Left lung (tissue), 10 donors: ENCODE measurements around the gene PRKCD. TPM values are rescaled to one million over a fixed set of nuclear protein-coding genes. Genes with fewer than 3 reads are reported as not detected.

ENCODE experiments used
- ATAC-seq: fragments of 200-7000 bp; cut with Tn5 transposase; one replicate; pipeline ENCODE4 v1.9.1; 2020; ENCODE audit warnings: moderate library complexity
- DNase-seq, 4 donors: peaks; one replicate each; pipeline ENCODE4 v3.0.0-alpha.2; 2013 to 2020
- H3K27ac ChIP-seq, 2 donors: fragments of 200-600 bp; sonication (generic) in 1 of 2; one replicate each; pipeline versions ENCODE4 v1.5.0 to v1.8.0; 2020 to 2021
- H3K27me3 ChIP-seq, 2 donors: fragments of 200-600 bp; sonication (generic) in 1 of 2; one replicate each; pipeline versions ENCODE4 v1.5.0 to v1.8.0; 2020 to 2021
- H3K36me3 ChIP-seq, 2 donors: fragments of 200-600 bp; sonication (generic) in 1 of 2; one replicate each; pipeline versions ENCODE4 v1.5.0 to v1.8.0; 2020 to 2021
- H3K4me1 ChIP-seq, 2 donors: fragments of 200-600 bp; one replicate each; pipeline ENCODE4 v1.8.0; 2021
- H3K4me3 ChIP-seq, 2 donors: fragments of 200-600 bp; sonication (generic) in 1 of 2; one replicate each; pipeline versions ENCODE4 v1.5.0 to v1.8.0; 2020 to 2021; ENCODE audit warnings: mild to moderate bottlenecking in 1 of 2
- H3K9me3 ChIP-seq, 2 donors: fragments of 200-600 bp; sonication (generic) in 1 of 2; one replicate each; pipeline versions ENCODE4 v1.5.0 to v1.8.0; 2020 to 2021
- intact Hi-C, 2 donors: fragments of 100-400 bp; cut with DNase I; formaldehyde crosslinking; loops; one replicate each; pipeline versions ENCODE4 v1.11.2 to v1.14.2; 2022
- polyA plus RNA-seq, 6 donors: library from polyadenylated mRNA; unstranded; fragments of 120-200 nt; gene quantifications; one replicate each; pipeline ENCODE4 v1.2.1, GENCODE V29; 2013; ENCODE audit not compliant: insufficient read length in 6 of 6
- total RNA-seq, 2 donors: library from RNA; stranded (reverse); fragmentation: NEBNext Ultra II Directional; extraction: Animal tissue kit (Norgen Biotek cat#: 25700); gene quantifications; one replicate each; pipeline ENCODE4 v1.2.1, GENCODE V29; 2021
- TF ChIP-seq, protein P1 (sequence below), 2 donors: fragments of 200-600 bp; sonication (generic) in 1 of 2; IDR thresholded peaks; one replicate each; pipeline versions ENCODE4 v1.5.0 to v1.8.0; 2021; ENCODE audit warnings: antibody characterized with exemption in 2 of 2
- donor health status: DM: no; HTN: yes; CAD: no.
- donor health status: DM: no; HTN: no; CAD: no.

Gene PRKCD
- total and polyA plus RNA-seq, 8 donors = 45.5 to 73.7 (median 53.0) TPM

DNA sequence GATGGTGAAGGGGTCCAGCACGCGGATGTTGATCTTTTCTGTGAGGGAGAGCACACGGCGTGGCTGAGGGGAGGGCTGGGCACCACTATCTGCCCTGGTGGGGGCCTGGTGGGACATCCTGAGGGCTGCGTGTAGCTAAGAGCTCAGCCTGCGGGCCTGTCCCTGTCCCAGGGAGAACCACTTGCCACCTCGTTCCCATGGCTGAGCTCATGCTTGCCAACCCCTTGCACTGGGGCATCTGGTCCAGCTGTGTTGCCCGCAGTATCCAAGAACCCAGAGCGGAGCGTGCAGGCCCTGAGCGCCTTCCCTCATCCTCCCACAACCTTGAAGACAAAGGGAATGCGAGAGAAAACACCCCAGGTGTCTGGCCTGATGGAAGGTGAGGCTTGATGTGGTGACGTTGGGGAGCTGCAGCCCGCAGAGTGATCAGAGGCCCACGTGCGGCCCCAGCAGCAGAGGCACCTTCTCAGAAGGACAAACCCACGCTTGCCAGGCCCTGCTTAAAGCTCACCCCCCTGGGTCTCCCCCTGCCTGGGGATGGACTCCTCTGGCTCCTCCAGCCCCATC is 65.9 kb downstream of the PRKCD start:
- H3K27ac ChIP-seq = no peak overlapping the region
- H3K4me1 ChIP-seq = no peaks in the 10 kb centered on the region
- no peak overlapping the region for H3K4me3 ChIP-seq
- TF ChIP-seq, protein P1, sequence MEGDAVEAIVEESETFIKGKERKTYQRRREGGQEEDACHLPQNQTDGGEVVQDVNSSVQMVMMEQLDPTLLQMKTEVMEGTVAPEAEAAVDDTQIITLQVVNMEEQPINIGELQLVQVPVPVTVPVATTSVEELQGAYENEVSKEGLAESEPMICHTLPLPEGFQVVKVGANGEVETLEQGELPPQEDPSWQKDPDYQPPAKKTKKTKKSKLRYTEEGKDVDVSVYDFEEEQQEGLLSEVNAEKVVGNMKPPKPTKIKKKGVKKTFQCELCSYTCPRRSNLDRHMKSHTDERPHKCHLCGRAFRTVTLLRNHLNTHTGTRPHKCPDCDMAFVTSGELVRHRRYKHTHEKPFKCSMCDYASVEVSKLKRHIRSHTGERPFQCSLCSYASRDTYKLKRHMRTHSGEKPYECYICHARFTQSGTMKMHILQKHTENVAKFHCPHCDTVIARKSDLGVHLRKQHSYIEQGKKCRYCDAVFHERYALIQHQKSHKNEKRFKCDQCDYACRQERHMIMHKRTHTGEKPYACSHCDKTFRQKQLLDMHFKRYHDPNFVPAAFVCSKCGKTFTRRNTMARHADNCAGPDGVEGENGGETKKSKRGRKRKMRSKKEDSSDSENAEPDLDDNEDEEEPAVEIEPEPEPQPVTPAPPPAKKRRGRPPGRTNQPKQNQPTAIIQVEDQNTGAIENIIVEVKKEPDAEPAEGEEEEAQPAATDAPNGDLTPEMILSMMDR (IDR thresholded peaks at IDR 0.05) = no peak
- DNase-seq = peak in 1 of 4 donors; percentile 38
- intact Hi-C loops = no loop called here
- no peaks in the 10 kb centered on the region for H3K9me3 ChIP-seq
- no peaks in the 10 kb centered on the region for H3K27me3 ChIP-seq
- no peak for ATAC-seq
- peaks cover 3 to 96% of the 10 kb centered on the region in 2 donors for H3K36me3 ChIP-seq

DNA sequence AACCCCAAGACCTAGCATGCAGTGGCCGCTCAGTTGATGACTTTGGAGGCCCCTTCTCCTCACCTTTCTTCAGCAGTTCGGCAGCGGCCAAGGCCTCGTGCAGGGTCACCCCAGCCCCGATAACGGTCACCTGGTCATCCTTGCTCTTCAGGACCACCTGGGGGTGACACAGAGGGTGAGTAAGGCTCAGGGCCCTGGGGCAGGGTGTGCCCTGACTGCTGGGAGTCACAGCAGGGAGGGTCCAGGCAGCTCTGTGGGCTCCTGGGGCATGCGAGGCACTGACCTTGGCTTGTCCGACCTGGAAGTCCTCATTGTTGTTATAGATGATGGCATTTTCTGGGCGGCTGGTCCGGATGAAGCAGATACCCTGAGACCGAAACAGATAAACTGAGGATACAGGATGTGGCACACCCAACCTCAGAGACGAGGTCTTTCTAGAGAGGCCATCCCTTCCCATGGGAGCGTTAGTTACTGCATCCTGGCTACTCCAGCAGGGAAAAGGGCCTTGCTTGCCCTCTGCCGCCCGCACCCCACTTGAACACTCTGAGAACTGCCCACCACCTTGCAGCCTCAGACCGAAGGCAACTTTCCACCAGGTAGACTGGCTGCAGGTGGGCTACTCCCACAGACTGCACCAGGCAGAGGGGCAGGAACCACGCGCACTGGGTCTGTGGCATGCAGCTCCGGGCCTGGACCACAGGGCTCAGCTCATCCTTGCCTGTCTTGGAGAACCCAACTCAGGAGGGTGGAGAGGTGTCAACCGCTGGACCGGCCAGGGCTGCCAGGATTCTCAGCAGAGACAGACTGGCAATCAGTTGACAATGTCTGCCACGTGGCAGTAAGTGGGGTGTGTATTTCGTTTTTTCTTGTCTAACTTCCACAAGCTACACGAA is 67.2 kb downstream of the PRKCD start:
- TF ChIP-seq, protein P1 (IDR thresholded peaks at IDR 0.05) = no peak
- no peak overlapping the region for H3K27ac ChIP-seq
- H3K9me3 ChIP-seq = no peaks in the 10 kb centered on the region
- H3K27me3 ChIP-seq = no peaks in the 10 kb centered on the region
- H3K4me3 ChIP-seq = no peak overlapping the region
- no peaks in the 10 kb centered on the region for H3K4me1 ChIP-seq
- peaks cover 11 to 100% of the 10 kb centered on the region in 2 donors for H3K36me3 ChIP-seq
- intact Hi-C loops = no loop called here
- DNase-seq (peak in 1 of 4 donors; percentile 65), ATAC-seq (no peak)

DNA sequence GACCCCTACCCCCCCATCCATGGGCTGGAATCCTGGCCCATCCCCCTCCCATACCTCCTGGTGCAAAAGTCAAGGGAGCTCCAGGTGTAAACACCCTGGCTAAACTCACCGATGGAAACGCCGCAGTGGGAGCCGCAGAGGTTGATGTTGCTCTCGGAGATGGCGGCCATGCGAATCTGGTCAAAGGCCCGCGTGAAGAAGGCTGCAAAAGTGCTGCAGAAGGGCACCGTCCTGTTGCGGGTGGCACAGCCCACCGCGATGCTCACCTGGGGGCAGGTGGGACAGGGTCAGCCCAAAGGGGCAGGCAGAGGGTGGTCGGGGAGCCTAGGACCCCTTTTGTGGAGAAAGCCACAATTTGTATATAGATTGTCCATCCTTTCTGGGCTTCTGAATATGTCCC is 68.2 kb downstream of the PRKCD start:
- no peaks in the 10 kb centered on the region for H3K27me3 ChIP-seq
- TF ChIP-seq, protein P1 (IDR thresholded peaks at IDR 0.05) = no peak
- no peak for ATAC-seq
- intact Hi-C loops = no loop called here
- H3K36me3 ChIP-seq = peaks cover 13 to 100% of the 10 kb centered on the region in 2 donors
- peak in 1 of 4 donors; percentile 72 for DNase-seq
- H3K9me3 ChIP-seq = no peaks in the 10 kb centered on the region
- H3K4me1 ChIP-seq = peaks cover 0 to 6% of the 10 kb centered on the region in 2 donors
- no peak overlapping the region for H3K27ac ChIP-seq
- H3K4me3 ChIP-seq = no peak overlapping the region

DNA sequence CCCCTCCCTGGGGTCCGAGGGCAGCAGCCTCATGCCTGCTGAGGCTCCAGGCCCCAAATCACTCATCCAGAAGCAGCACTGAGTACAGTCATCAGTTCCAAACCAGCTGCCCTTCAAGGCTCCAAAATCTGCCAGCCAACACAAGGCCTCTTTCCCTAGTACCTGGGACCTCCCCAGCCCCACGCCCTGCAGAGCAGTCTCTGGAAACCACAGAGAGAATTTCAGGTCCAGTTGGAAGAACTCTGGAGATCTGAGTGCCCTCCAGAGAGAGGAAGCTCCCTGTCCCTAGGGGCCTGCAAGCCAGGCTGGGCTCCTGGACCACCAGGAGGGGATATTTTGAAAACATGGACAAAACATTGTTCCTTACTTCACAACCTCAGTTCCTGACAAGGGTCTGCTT is 68.6 kb downstream of the PRKCD start:
- no peak for ATAC-seq
- TF ChIP-seq, protein P1 (IDR thresholded peaks at IDR 0.05) = no peak
- H3K27me3 ChIP-seq = no peaks in the 10 kb centered on the region
- intact Hi-C loops = no loop called here
- H3K36me3 ChIP-seq = peaks cover 13 to 100% of the 10 kb centered on the region in 2 donors
- DNase-seq = no peak
- H3K9me3 ChIP-seq = no peaks in the 10 kb centered on the region
- H3K4me3 ChIP-seq = no peak overlapping the region
- H3K27ac ChIP-seq = no peak overlapping the region
- peaks cover 0 to 11% of the 10 kb centered on the region in 2 donors for H3K4me1 ChIP-seq

DNA sequence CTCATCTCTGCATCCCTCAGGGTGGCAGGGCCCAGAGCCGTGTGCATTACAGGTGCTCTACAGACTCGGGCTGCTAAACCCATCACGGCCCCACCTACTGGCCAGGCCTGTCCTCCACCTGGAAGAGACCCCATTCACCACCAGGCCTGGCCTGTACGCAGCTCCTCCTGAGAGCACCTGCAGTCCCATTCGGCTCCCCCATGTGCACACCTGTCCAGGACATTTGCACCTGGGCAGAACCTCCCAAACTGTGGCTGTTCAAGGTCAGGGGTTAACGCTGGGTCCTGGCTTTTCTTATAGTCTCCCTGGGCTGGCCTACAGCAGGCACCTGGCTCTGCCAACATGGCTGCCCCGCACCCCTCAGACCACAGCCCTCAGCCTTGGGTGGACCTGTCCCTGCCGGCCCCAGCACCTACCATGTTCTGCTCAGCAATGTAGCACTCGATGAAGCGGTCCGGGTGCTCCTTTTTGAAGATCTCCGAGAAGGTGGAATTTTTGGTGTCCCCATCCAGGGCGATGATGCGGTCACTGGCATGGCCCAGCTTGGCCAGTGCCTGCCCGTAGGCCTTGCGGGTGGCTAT is 69.1 kb downstream of the PRKCD start:
- Histone ChIP-seq H3K4me1 (peaks cover 0 to 11% of the 10 kb centered on the region in 2 donors), H3K4me3 (no peak overlapping the region), H3K9me3 (no peaks in the 10 kb centered on the region), H3K27ac (no peak overlapping the region), H3K36me3 (peaks cover 13 to 100% of the 10 kb centered on the region in 2 donors), H3K27me3 (no peaks in the 10 kb centered on the region)
- intact Hi-C loops = no loop called here
- TF ChIP-seq, protein P1 (IDR thresholded peaks at IDR 0.05) = no peak
- DNase-seq (peak in 2 of 4 donors; percentile 16 to 59), ATAC-seq (no peak)
